Hepatocyte (in vitro differentiated cells): ENCODE measurements around the gene ACYP2.

ENCODE experiments used
- EZH2 ChIP-seq: fragments of 200-600 bp; sonication (generic); IDR thresholded peaks from 2 replicates; pipeline ENCODE4 v1.6.1; 2016; ENCODE audit warnings: antibody characterized with exemption, mild to moderate bottlenecking, borderline replicate concordance
- EZH2phosphoT487 ChIP-seq: fragments of 200-600 bp; sonication (generic); IDR thresholded peaks from one replicate; pipeline ENCODE4 v1.6.1; 2018; ENCODE audit warnings: antibody characterized with exemption, mild to moderate bottlenecking, low read depth, moderate library complexity; ENCODE audit not compliant: unreplicated experiment, severe bottlenecking
- TF ChIP-seq, protein P1 (sequence below): fragments of 200-600 bp; sonication (generic); IDR thresholded peaks from 2 replicates; pipeline ENCODE4 v1.5.1; 2016; ENCODE audit warnings: antibody characterized with exemption, mild to moderate bottlenecking; ENCODE audit not compliant: poor library complexity

DNA sequence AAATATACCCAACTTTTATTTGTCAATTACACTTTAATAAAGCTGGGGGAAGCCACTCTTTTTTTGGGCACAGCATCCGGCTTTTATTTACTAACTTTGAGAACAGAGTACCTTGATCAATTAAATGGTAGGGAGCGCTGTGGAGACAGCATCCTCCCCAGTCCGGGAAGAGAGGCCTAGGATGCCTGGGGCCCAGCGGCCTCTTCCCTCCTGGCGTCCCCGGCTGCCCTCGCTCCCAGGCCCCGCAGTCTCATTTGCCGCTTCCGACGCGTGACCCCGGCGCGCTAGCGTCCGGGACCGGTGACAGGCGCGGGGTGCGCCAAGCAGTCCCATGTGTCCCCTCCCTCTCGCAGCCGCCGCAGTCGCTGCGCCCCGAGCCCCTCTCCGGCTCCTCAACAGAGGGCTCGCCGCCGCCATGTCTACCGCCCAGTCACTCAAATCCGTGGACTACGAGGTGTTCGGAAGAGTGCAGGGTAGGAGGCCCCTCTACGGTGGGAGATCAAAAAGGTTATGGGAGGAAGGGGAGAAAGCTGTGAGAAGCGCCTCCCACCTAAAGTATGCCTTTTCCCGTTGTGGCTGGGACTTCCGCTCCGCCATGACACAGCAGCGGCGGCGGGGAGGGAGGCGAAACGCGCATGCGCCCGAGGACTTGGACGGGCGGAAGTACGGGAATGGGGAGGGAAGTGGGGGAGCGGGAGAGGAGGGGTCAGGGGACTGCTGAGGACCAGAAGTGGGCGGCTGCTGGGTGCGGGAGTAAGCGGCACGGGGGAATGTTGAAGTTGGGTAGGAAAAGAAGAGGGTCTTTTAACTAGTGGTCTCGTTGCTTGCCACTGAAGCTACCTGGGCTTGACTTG is at the start of gene ACYP2:
- TF ChIP-seq, protein P1, sequence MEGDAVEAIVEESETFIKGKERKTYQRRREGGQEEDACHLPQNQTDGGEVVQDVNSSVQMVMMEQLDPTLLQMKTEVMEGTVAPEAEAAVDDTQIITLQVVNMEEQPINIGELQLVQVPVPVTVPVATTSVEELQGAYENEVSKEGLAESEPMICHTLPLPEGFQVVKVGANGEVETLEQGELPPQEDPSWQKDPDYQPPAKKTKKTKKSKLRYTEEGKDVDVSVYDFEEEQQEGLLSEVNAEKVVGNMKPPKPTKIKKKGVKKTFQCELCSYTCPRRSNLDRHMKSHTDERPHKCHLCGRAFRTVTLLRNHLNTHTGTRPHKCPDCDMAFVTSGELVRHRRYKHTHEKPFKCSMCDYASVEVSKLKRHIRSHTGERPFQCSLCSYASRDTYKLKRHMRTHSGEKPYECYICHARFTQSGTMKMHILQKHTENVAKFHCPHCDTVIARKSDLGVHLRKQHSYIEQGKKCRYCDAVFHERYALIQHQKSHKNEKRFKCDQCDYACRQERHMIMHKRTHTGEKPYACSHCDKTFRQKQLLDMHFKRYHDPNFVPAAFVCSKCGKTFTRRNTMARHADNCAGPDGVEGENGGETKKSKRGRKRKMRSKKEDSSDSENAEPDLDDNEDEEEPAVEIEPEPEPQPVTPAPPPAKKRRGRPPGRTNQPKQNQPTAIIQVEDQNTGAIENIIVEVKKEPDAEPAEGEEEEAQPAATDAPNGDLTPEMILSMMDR: peak; percentile 38
- no peak for TF ChIP-seq EZH2phosphoT487
- TF ChIP-seq EZH2: no peak
